Endothelial cell of umbilical vein (primary cell): ENCODE results near the gene MBL2. TPM values are rescaled to one million over a fixed set of nuclear protein-coding genes. Genes with fewer than 3 reads are reported as not detected.

Source experiments
- BruUV-seq: library from RNA; stranded (reverse); fragments of 400-500 nt; replicated peaks from 2 replicates; lab custom pipeline; 2021; lab: Mats Ljungman, UMichigan
- CTCF ChIA-PET: fragments of 300-600, 350-600 bp; sonication (Branson Sonifier 250); formaldehyde crosslinking; loops from one replicate; lab custom pipeline; 2021; ENCODE audit warnings: antibody characterized with exemption, inconsistent platforms; lab: Charles Lee
- POLR2A ChIA-PET: fragments of 300-600, 350-600 bp; sonication (Branson Sonifier 250); formaldehyde crosslinking; loops from one replicate; lab custom pipeline; 2021; ENCODE audit warnings: antibody characterized with exemption, inconsistent platforms; lab: Charles Lee
- DNase-seq: peaks from one replicate; pipeline ENCODE4 v3.0.0-alpha.2; 2011; ENCODE audit warnings: low read depth, low spot score
- FAIRE-seq: peaks from 2 replicates; lab custom pipeline; 2011; peaks lifted over from hg19 to GRCh38; lab: Jason Lieb, UNC
- H2AFZ ChIP-seq: 2 replicates; pipeline ENCODE4 v1.6.0; 2012; ENCODE audit warnings: low read depth, low read length, control low read depth, inconsistent platforms
- H3K27ac ChIP-seq: 2 replicates; pipeline ENCODE4 v1.5.1; 2011; ENCODE audit warnings: low read depth, mild to moderate bottlenecking, control low read depth, low read length, moderate library complexity; ENCODE audit not compliant: insufficient read depth
- H3K27me3 ChIP-seq, 2 experiments: 2 replicates each; pipeline versions ENCODE4 v1.6.0 to v1.6.1; 2011; ENCODE audit warnings: low read length in 2 of 2, mixed read lengths in 1 of 2; ENCODE audit not compliant: control insufficient read depth in 2 of 2, insufficient read depth in 2 of 2
- H3K36me3 ChIP-seq, 2 experiments: 2 replicates in 1 of 2; 3 replicates in 1 of 2; pipeline ENCODE4 v1.5.1; 2011; ENCODE audit warnings: low read length in 2 of 2, mild to moderate bottlenecking in 1 of 2, moderate library complexity in 1 of 2; ENCODE audit not compliant: control insufficient read depth in 2 of 2, insufficient read depth in 2 of 2; ENCODE audit errors: extremely low read depth in 1 of 2
- H3K4me1 ChIP-seq: 3 replicates; pipeline ENCODE4 v1.5.1; 2011; ENCODE audit warnings: mild to moderate bottlenecking, low read length; ENCODE audit not compliant: control insufficient read depth, insufficient read depth; ENCODE audit errors: extremely low read depth
- H3K4me2 ChIP-seq: 2 replicates; pipeline ENCODE4 v1.6.1; 2011; ENCODE audit warnings: low read length, control low read depth, mixed read lengths; ENCODE audit not compliant: insufficient read depth
- H3K4me3 ChIP-seq, 3 experiments: fragments of 200-600 bp in 1 of 3; sonication (generic), shearing (Covaris generic) in 1 of 3; replicated peaks in 1 of 3; 2 replicates each; pipeline ENCODE4 v1.5.1; 2011 to 2016; ENCODE audit warnings: control low read depth in 3 of 3, low read length in 3 of 3, mild to moderate bottlenecking in 2 of 3, inconsistent platforms in 1 of 3, low read depth in 1 of 3, moderate library complexity in 1 of 3; ENCODE audit not compliant: insufficient read depth in 1 of 3
- H3K79me2 ChIP-seq: 2 replicates; pipeline ENCODE4 v1.6.0; 2012; ENCODE audit warnings: low read length, inconsistent platforms; ENCODE audit not compliant: control insufficient read depth, insufficient read depth
- H3K9ac ChIP-seq: replicated peaks from 2 replicates; pipeline ENCODE3; 2011; ENCODE audit warnings: low read length, control low read depth; ENCODE audit not compliant: insufficient read depth; ENCODE audit errors: extremely low read depth
- H3K9me1 ChIP-seq: replicated peaks from 3 replicates; pipeline ENCODE4 v1.6.0; 2011; ENCODE audit warnings: mild to moderate bottlenecking, low read length; ENCODE audit not compliant: control insufficient read depth, insufficient read depth; ENCODE audit errors: extremely low read depth
- H3K9me3 ChIP-seq: replicated peaks from 2 replicates; pipeline ENCODE4 v1.5.1; 2012; ENCODE audit warnings: low read length, inconsistent platforms; ENCODE audit not compliant: control insufficient read depth, insufficient read depth
- H4K20me1 ChIP-seq: replicated peaks from 2 replicates; pipeline ENCODE3; 2011; ENCODE audit warnings: mild to moderate bottlenecking, low read length; ENCODE audit not compliant: control insufficient read depth, insufficient read depth; ENCODE audit errors: extremely low read depth
- CTCF ChIP-seq, 2 donors: IDR thresholded peaks; 1 replicate in 1 of 2; 2 replicates in 1 of 2; pipeline ENCODE4 v1.5.1; 2011; ENCODE audit warnings: low read length in 2 of 2, mild to moderate bottlenecking in 2 of 2, moderate library complexity in 2 of 2, control low read depth in 1 of 2, inconsistent platforms in 1 of 2, low read depth in 1 of 2; ENCODE audit not compliant: insufficient read depth in 1 of 2; ENCODE audit errors: extremely low read depth in 1 of 2
- EZH2 ChIP-seq: IDR thresholded peaks from 2 replicates; pipeline ENCODE4 v1.6.1; 2012; ENCODE audit warnings: borderline replicate concordance, low read depth, mild to moderate bottlenecking, moderate library complexity, low read length, inconsistent platforms; ENCODE audit not compliant: severe bottlenecking
- FOS ChIP-seq: IDR thresholded peaks from 2 replicates; pipeline ENCODE4 v1.6.1; 2011; ENCODE audit warnings: mild to moderate bottlenecking, low read length, moderate library complexity, borderline replicate concordance; ENCODE audit not compliant: insufficient read depth
- GATA2 ChIP-seq: IDR thresholded peaks from 2 replicates; pipeline ENCODE4 v1.7.0; 2011; ENCODE audit warnings: low read depth, mild to moderate bottlenecking, moderate library complexity, mixed read lengths, low read length; ENCODE audit not compliant: insufficient read length, insufficient read depth
- JUN ChIP-seq: IDR thresholded peaks from 2 replicates; pipeline ENCODE4 v1.6.1; 2011; ENCODE audit warnings: borderline replicate concordance, low read depth; ENCODE audit not compliant: insufficient read length, insufficient read depth
- MAX ChIP-seq: IDR thresholded peaks from 2 replicates; pipeline ENCODE4 v1.6.1; 2011; ENCODE audit not compliant: insufficient read depth, insufficient read length
- MYC ChIP-seq: IDR thresholded peaks from one replicate; pipeline ENCODE4 v1.6.1; 2011; ENCODE audit warnings: mild to moderate bottlenecking, low read depth, low read length
- POLR2A ChIP-seq: IDR thresholded peaks from 2 replicates; pipeline ENCODE4 v1.6.1; 2012; ENCODE audit warnings: low read depth, mild to moderate bottlenecking, control low read depth, low read length
- POLR2AphosphoS5 ChIP-seq: IDR thresholded peaks from 2 replicates; pipeline ENCODE4 v1.6.1; 2012; ENCODE audit warnings: low read depth, mild to moderate bottlenecking, control low read depth, low read length, moderate library complexity; ENCODE audit not compliant: insufficient read depth
- dilution Hi-C: fragments of 300-500 bp; cut with MboI; formaldehyde crosslinking; loops from one replicate; pipeline ENCODE4 v1.15.0; 2019; ENCODE audit warnings: low sequenced_read_pairs; ENCODE audit not compliant: extremely low pct_ligation_motif_present
- intact Hi-C: fragments of 100-400 bp; cut with micrococcal nuclease; formaldehyde crosslinking; loops from one replicate; pipeline ENCODE4 v1.10.0; 2022
- polyA plus RNA-seq, 4 experiments: library from polyadenylated mRNA; depleted of rRNA in 3 of 4; stranded (reverse) in 3 of 4; unstranded in 1 of 4; fragments of >200 nt; gene quantifications; 2 replicates each; pipeline versions ENCODE4 v1.2.1 to v1.2.3, GENCODE V29; 2011 to 2012; ENCODE audit warnings: missing spikeins in 1 of 4
- total RNA-seq: library from RNA; stranded (reverse); gene quantifications from 2 replicates; pipeline ENCODE4 v1.2.3, GENCODE V29; 2021

Gene MBL2
- total and polyA plus RNA-seq, 2 donors (not counting 3 experiments of a cell fraction or from before 2014, with no cell fraction given): not detected

GRCh38 chr10:52776471-52776903 lies 3.9 kb upstream of the MBL2 start:
- no peak for FAIRE-seq
- TF ChIP-seq JUN (no peak), MAX (no peak), CTCF (IDR thresholded peaks at IDR 0.05; ENCODE audit: extremely low read depth in 1 of 2, insufficient read depth in 1 of 2, low read depth in 1 of 2, low read length in 2 of 2) (no peak), GATA2 (no peak), POLR2A (no peak), EZH2 (no peak), FOS (no peak), POLR2AphosphoS5 (no peak), MYC (no peak)
- Histone ChIP-seq H3K27me3 (peaks cover 5 to 10% of the 10 kb centered on the region in 2 experiments), H3K79me2 (no peaks in the 10 kb centered on the region), H3K9ac (no peak overlapping the region), H2AFZ (no peak overlapping the region), H3K4me2 (no peak overlapping the region), H3K9me3 (no peaks in the 10 kb centered on the region), H3K36me3 (no peaks in the 10 kb centered on the region), H3K4me3 (no peak overlapping the region), H3K4me1 (no peaks in the 10 kb centered on the region), H3K9me1 (no peaks in the 10 kb centered on the region), H3K27ac (no peak overlapping the region), H4K20me1 (no peaks in the 10 kb centered on the region)
- ChIA-PET CTCF (interaction anchor here (0.7 to 6.4 kb wide), 3 partner anchors 12 to 132 kb away, joined by 3 to 117 read pairs (median 6); no protein-coding TSS in a partner anchor), POLR2A (no interaction called here)
- no TSS peak for BruUV-seq
- intact Hi-C loops: no loop called here
- dilution Hi-C loops: no loop called here
- no peak for DNase-seq
